Astrocyte of the cerebellum (primary cell): ENCODE measurements around the gene SULT1A3.
"Not testable (repeated sequence)": the region's sequence is repeated elsewhere in the genome, so short reads cannot be mapped to it uniquely, and the experiment has no call there.

Source experiments
- DNase-seq: peaks from one replicate; pipeline ENCODE4 v3.0.0-alpha.2; 2011; ENCODE audit warnings: low read depth
- H3K4me3 ChIP-seq: 2 replicates; pipeline ENCODE4 v1.5.1; 2011; ENCODE audit warnings: mild to moderate bottlenecking, low read depth, low read length, moderate library complexity
- in situ Hi-C: cut with HindIII; loops from 2 replicates; pipeline ENCODE4 v1.10.0; 2017; ENCODE audit warnings: low sequenced_read_pairs
- TF ChIP-seq, protein P1 (sequence below): IDR thresholded peaks from 2 replicates; pipeline ENCODE4 v1.5.1; 2012; ENCODE audit warnings: low read length, low read depth, moderate library complexity, mild to moderate bottlenecking; ENCODE audit errors: missing control alignments

Gene SULT1A3

DNA sequence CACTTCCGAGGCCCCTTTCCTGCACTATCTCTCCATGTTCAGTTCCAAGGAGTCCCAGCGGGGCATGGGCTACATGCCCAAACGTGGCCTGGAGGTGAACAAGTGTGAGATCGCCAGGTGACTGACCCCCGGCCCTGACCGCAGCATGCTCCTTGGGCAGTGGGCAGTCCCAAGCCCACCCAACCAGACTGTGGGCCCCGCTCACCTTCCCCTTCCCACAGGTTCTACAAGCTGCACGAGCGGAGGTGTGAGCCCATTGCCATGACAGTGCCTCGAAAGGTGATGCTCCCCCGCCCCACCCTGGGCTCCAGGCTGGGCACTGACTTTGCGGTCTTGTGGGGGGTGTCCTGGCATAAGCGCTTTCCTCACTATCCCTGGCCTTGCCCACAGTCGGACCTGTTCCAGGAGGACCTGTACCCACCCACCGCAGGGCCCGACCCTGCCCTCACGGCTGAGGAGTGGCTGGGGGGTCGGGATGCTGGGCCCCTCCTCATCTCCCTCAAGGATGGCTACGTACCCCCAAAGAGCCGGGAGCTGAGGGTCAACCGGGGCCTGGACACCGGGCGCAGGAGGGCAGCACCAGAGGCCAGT is 11.0 kb upstream of the SULT1A3 start:
- H3K4me3 ChIP-seq = no peak overlapping the region
- in situ Hi-C loops = no loop called here
- TF ChIP-seq, protein P1, sequence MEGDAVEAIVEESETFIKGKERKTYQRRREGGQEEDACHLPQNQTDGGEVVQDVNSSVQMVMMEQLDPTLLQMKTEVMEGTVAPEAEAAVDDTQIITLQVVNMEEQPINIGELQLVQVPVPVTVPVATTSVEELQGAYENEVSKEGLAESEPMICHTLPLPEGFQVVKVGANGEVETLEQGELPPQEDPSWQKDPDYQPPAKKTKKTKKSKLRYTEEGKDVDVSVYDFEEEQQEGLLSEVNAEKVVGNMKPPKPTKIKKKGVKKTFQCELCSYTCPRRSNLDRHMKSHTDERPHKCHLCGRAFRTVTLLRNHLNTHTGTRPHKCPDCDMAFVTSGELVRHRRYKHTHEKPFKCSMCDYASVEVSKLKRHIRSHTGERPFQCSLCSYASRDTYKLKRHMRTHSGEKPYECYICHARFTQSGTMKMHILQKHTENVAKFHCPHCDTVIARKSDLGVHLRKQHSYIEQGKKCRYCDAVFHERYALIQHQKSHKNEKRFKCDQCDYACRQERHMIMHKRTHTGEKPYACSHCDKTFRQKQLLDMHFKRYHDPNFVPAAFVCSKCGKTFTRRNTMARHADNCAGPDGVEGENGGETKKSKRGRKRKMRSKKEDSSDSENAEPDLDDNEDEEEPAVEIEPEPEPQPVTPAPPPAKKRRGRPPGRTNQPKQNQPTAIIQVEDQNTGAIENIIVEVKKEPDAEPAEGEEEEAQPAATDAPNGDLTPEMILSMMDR = no peak
- no peak for DNase-seq

DNA sequence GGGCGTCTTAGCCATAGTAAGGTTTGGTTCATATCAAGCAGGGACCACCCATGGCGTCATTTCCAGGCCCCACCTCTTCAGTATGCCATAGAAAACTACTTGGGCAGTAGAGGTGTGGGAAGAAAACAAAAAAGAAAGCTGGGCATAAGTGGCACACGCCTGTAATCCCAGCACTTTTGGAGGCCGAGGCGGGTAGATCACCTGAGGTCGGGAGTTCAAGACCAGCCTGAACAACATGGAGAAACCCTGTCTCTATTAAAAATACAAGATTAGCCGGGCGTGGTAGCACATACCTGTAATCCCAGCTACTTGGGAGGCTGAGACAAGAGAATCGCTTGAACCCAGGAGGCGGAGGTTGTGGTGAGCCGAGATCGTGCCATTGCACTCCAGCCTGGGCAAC is 7.9 kb upstream of the SULT1A3 start:
- DNase-seq, H3K4me3 ChIP-seq, in situ Hi-C loops: not testable (repeated sequence)

DNA sequence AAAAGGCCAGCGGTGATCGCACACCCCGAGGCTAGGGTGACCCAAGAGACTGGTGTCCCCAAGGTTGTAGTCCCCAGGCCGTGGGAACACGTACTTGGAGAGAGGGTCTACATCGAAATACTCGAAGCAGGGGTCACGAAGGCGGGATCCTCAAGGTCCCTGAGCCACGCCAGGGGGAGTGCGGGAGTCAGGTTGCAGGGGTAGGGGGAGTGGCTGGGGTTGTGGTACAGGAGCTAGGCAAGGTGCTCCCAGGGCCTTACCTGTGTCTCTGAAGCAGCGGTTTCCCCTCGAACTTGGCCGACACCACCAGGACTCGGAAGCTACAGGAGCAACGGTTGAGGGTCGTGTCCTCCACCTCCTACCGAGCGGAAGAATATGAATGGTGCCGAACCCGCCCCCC is 6.0 kb upstream of the SULT1A3 start:
- in situ Hi-C loops, DNase-seq, H3K4me3 ChIP-seq: not testable (repeated sequence)

DNA sequence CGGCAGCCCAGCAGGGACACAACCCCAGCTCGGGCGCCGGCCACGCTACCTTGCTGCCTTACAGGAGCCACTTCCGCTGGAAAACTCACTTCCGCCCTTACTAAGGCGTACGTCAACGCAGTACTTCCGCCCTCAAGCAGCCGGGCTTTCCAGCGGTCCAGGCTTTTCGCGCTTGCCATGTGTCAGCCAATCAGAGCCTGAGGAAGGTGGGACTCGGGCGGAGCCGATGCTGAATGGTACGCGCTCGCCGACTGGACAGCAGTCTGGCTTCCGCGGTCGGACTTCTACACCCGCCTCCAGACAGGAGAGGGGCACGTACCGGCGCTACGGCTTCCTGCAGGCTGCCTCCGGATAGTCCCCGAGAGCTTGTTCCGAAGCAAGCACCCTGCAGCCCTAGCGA is 5.4 kb upstream of the SULT1A3 start, which contains the start of the genes BOLA2B and SLX1A:
TSS of gene BOLA2B (minus strand) at position 52 of the 400 bp plus-strand sequence. CDS start 71 bp downstream, outside the sequence.
TSS of gene SLX1A (plus strand) at position 261 of the 400 bp plus-strand sequence. CDS start 210 bp downstream, outside the sequence.
- in situ Hi-C loops, DNase-seq: not testable (repeated sequence)
- peak within 1 kb of the TSS; percentile 34 for H3K4me3 ChIP-seq

DNA sequence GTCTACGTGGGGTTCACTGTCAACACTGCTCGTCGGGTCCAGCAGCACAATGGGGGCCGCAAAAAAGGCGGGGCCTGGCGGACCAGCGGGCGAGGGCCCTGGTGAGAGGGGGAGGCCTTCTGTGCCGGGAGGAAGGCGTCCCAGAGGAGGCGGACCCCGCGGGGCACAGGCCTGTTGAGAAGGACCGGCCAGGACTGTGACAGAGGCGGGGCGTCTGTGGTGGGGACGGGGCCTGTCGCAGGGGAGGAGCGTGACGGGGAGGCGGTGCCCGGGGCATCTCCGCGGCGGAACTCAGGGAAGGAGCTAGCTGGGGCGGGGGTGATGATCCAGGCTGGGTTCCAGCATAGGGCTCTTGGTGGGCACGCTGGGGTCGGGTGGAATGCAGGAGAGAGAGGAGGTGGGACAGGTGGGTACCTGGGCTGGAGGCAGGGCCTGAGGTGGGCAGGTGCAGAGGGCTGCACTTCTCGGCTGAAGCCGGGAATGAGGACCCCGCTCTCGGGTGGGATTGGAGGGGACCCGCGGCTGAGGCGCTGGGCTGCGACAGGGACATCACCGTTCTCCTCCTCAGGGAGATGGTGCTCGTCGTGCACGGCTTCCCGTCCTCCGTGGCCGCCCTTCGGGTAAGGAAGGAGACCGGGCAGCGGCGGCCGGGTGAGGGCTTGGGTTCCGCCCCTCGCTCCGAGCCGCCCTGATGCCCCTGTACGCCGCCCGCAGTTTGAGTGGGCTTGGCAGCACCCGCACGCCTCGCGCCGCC is 4.7 kb upstream of the SULT1A3 start:
- in situ Hi-C loops, DNase-seq: not testable (repeated sequence)
- peak overlapping the region; percentile 34 for H3K4me3 ChIP-seq

DNA sequence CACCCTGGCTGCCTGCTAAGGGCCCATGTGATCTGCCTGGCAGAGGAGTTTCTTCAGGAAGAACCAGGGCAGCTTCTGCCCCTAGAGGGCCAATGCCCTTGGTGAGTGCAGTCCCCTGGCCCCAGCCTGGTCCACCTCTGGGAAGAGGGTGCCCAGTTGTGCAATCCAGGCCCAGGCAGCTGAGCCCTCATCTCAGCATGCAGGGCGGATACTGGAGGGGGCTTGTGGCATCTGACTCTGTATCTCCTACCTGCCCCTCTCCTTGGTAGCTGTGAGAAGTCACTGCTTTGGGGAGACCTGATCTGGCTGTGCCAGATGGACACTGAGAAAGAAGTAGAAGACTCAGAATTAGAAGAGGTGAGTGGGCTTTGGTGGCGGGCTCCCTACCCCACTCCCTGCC is 2.1 kb upstream of the SULT1A3 start:
- DNase-seq = not testable (repeated sequence)

DNA sequence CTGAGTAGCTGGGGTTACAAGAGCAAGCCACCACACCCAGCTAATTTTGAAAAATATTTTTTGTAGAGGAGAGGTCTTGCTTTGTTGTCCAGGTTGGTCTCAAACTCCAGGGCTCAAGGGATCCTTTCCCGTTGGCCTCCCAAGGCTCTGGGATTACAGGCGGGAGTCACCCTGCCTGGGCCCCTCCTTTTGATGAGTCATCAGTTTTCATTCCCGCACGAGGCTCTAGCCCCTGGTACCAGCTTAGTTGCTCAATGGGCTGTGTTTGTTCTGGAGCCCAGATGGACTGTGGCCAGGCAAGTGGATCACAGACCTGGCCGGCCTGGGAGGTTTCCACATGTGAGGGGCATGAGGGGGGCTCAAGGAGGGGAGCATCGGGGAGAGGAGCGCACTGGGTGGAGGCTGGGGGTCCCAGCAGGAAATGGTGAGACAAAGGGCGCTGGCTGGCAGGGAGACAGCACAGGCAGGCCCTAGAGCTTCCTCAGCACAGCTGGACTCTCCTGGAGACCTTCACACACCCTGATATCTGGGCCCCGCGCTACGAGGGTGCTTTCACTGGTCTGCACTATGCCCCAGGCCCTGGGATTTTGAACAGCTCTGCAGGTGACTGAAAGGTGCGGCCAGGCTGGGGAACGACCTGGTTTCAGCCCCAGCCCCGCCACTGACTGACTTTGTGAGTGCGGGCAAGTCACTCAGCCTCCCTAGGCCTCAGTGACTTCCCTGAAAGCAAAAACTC is 721 bp downstream of the SULT1A3 start:
- DNase-seq, H3K4me3 ChIP-seq, in situ Hi-C loops: not testable (repeated sequence)

More for the DNA sequence above, 2.1 kb upstream of the SULT1A3 start:
- H3K4me3 ChIP-seq, in situ Hi-C loops: not testable (repeated sequence)

DNA sequence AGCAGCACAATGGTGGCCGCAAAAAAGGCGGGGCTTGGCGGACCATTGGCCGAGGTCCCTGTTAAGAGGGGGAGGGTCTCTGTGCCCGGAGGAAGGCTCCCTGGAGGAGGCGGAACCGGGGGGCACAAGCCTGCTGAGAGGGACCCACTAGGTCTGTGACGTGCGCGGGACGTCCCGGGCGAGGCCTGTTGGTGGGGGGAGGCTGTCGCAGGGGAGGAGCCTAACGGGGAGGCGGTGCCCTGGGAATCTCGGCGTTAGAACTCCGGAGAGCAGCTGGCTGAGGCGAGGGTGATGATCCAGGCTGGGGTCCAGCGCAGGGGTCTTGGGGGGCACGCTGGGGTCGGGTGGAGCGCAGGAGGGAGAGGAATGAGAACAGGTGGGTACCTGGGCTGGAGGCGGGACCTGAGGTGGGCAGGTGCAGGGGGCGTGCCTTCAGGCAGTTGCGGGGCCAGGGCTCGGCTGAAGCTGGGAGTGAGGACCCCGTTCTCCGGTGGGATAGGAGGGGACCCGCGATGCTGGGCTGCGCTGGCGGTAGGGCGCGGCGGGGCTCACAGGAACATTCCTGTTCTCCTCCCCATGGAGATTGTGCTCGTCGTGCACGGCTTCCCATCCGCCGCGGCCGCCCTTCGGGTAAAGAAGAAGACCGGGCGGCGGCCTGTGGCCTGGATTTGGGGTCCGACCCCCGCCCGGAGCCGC is 6.6 kb downstream of the SULT1A3 start:
- in situ Hi-C loops, DNase-seq: not testable (repeated sequence)
- H3K4me3 ChIP-seq = peak overlapping the region; percentile 29

DNA sequence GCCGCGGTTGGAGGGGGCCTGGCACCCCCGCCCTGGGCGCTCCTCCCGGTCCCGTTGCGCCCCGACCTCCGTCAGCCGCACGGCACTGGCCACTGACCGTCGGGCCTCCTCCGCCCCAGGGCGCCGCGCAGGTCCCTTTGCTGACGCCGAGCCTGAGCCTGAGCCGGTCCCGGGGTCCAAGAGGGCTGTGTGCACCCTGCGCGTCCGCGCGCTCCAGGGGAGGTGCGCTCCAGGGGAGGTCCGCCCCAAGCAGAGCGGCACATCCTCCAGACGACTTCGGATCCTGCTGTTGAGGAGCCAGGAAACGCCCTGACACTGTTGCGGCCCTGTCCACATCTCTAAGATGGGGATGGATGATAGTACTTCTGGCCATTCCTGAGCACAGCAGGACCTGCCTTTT is 7.2 kb downstream of the SULT1A3 start:
- H3K4me3 ChIP-seq = peak overlapping the region; percentile 29

DNA sequence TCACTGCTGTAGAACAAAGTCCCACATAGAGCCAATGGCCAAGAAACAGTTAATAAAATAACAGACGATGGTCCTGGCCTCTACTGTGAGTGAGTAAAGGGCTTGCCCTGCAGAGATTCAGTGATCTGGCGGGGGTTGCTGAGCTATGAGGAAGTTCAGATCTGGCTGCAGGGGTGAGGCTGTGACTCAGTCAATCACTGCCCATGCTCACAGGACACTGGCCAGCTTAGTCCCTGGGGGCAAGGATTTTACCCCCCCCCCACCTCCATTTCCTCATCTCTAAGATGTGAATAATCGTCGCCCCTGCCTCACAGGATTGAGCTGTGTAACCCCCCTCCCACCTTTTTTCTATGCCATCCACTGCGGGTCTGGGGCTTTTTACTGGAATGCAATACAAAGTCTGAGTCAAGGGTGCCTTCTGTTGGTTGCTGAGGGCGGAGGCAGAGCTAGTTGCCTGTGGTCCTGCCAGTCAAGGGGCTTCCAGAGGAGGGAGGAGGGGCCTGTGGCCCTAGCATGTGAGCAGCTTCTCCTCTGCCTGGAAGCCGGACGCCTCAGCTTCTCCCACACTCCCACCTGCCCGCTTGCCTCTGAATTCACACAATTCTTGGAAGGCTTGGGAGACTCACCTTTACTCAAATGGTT is 8.1 kb downstream of the SULT1A3 start:
- DNase-seq, H3K4me3 ChIP-seq, in situ Hi-C loops: not testable (repeated sequence)

More for the DNA sequence above, 7.2 kb downstream of the SULT1A3 start:
- DNase-seq, in situ Hi-C loops: not testable (repeated sequence)

DNA sequence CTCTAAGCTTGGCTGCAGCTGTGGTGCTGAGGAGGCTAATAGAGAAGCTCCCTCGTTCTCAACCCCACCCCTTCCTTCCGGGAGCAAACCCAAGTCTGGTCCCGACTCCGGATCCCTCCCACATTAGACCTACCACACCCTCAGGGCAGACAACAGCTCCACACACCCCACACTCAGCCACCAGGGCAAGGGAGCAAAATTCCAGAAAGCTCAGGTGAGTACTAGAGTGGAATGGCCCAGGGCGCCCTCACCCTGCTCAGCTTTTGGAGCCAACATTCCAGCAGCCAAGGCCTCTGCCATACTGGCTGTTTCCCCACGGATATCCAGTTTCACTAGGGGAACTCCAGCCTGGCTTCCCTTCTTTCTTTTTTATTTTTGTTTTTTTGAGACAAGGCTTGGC is 10.0 kb downstream of the SULT1A3 start:
- in situ Hi-C loops, H3K4me3 ChIP-seq, DNase-seq: not testable (repeated sequence)

DNA sequence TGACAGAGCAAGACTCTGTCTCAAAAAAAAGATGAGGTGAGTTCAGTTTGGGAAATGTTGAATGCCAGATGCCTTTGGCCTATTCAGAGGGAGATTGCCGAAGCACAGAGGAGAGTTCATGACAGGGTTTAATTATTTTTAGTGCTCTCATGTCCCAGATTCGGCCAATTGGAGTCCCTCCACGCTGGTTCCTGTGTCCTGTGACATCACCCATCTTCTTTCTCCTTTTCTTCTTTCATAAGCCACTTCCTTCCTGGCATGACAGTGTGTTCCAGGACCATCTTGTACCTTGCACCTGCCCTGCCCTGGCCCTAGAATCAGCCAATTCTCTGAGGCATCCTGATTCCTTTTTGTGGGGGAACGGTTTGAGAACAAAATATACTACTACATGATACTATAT is 12.4 kb downstream of the SULT1A3 start:
- in situ Hi-C loops, DNase-seq, H3K4me3 ChIP-seq: not testable (repeated sequence)

DNA sequence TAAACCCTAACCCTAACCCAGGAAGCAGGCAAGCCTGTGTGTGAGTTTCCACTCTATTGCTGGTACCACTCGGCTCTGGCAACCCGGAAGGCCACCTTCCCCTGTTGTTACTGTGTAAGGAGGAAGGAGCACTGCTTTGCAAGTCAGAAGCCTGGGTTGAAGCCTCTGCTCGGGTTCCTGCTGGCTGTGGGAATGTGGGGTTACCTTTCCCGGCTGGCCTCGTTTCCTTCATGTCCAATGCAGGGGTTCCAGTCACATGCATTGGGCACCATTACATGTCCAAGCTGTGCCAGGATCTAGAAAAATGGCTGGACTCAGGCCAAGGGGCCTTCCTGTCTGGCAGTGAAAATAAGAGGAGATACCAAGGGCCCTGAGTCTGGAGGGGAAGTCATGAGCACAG is 18.0 kb downstream of the SULT1A3 start:
- H3K4me3 ChIP-seq, DNase-seq, in situ Hi-C loops: not testable (repeated sequence)

DNA sequence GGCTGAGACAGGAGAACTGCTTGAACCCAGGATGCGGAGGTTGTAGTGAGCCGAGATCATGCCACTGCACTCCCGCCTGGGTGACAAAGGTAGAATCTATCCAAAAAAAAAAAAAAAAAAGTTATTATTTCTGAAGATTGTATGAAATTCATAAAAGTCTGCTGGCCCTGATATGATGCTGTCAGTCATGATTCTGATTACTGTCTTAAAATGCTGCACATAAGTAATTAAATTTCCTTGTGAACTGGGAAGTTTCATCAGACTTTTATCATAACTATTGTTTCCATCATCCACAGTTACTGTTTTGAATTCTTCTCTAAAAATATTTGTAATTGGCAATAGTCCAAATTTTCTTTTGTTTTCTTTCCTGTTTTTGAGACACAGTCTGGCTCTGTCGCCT is 49.3 kb downstream of the SULT1A3 start, which contains the start of gene NPIPB13:
TSS of gene NPIPB13 (minus strand) at position 101 of the 400 bp plus-strand sequence. CDS start 2,906 bp downstream, outside the sequence.
- DNase-seq, in situ Hi-C loops, H3K4me3 ChIP-seq: not testable (repeated sequence)
